ENCODE measurements around the gene SLC6A18. TPM values are rescaled to one million over a fixed set of nuclear protein-coding genes. Genes with fewer than 3 reads are reported as not detected.
"Not testable (repeated sequence)": the region's sequence is repeated elsewhere in the genome, so short reads cannot be mapped to it uniquely, and the experiment has no call there.

SLC6A18 gene
- total RNA-seq, 1 experiment from 2014 or later: not detected

DNA sequence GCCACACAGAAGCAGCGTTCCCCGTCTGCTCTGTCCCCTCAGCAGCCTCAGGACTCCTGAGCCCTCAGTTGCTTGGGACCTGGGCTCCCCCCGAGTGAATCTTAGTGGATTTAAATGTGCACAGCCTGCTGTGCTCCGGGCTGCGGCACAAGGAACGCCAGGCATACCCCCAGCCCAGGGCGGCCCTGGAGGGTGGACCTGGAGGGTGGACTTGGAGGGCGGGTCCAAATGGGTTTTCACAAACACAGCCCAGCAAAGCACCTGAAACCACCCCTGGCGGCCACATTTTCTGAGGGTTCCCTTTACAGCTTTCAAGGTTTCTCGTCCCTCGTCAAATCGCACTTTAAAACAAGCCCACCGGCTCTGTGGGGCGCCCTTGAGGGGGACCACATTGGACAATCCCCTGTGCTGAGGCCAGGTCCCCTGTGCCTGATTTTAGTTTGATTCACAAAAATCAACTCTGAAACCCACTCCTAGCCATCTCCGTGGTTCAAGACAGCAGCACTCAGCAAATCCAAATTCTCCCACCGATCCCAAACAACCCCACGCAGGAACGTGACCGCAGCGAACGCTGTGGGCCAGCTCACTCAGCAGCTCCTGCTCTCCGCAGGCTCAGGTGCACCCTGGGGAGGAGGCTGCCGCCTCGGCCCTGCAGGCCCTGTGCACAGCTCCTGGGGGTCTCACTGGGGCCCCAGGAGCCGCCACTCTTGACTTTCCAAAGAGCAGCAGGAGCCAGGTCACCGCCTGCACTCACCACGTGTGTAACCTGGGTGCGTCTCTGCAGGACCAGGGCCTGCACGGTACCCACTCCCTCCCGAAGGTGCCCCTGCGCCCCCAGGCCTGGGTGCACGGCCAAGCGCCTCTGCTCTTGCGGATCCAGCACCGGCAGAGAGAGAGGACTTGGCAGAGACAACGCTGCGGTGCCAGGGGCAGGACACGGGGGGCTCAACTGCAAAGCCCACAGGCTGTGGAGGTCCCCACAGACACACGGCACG lies 40.6 kb downstream of the SLC6A18 start:
- no peak for DNase-seq (ENCODE audit: low spot score)
- in situ Hi-C loops (cut with HindIII; ENCODE audit: low sequenced_read_pairs): no loop called here

DNA sequence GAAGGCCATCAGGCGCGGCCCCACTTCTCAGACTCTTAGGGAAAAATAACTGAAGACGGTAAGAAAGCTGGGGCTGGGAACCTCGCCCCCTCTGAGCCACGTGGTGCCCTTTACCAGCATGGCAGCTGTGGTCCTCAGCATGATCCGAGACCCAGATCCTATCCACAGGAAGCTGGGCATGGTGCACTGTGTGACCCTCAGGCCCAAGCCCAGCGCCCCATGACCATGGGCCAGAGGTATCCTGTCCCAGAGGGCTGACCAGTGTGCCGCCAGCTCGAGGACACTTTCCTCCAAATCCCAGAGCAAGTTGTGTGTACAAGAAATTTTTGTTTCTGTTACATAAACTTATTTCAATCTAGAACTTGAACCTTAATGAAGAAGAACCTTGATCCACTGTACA lies 41.6 kb downstream of the SLC6A18 start:
- in situ Hi-C loops (cut with HindIII; ENCODE audit: low sequenced_read_pairs): no loop called here
- DNase-seq (ENCODE audit: low spot score): no peak

DNA sequence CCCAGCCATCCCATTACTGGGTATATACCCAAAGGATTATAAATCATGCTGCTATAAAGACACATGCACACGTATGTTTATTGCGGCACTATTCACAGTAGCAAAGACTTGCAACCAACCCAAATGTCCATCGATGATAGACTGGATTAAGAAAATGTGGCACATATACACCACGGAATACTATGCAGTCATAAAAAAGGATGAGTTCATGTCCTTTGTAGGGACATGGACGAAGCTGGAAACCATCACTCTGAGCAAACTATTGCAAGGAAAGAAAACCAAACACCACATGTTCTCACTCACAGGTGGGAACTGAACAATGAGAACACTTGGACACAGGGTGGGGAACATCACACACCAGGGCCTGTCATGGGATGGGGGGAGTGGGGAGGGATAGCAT lies 42.3 kb downstream of the SLC6A18 start:
- in situ Hi-C loops (cut with HindIII; ENCODE audit: low sequenced_read_pairs): not testable (repeated sequence)

DNA sequence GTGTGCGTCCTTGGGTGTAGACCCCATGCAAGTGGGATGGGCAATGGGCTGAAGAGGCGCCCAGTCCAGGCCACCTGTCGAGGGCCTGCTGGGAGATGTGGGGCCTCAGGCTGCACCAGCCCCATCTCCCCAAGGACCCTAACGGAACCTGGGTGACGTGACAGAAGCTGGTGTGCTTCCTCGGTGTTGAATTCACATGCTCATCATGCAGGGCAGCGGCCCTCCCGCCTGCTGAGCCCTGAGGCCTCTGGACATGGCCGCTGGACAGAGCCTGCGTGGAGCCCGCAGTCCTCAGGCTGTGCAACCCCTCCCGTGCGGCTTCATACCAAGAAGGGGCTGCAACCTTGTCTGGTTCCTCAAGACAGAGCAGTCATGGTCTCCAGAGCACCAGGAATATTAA lies 42.9 kb downstream of the SLC6A18 start:
- in situ Hi-C loops (cut with HindIII; ENCODE audit: low sequenced_read_pairs): no loop called here
- no peak for DNase-seq (ENCODE audit: low spot score)

More for the DNA sequence above, 42.3 kb downstream of the SLC6A18 start:
- DNase-seq (ENCODE audit: low spot score): not testable (repeated sequence)

DNA sequence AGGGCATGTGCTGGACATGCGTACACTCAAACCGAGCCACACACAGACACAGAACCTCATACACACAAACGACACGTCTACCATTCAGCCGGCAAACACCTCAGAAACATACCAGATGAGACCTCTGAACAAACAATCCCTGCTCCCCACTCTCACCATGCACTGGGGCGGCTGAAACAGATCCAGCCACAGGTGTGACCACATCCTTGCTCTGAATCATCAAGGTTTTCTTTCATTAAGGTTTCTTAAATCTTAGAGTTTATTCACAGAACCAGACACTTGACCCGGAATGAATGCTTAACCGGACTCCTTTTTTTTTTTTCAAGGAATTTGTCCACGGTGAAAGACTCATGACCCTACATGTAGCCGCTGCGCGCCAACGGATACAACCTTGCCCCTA lies 43.5 kb downstream of the SLC6A18 start:
- in situ Hi-C loops (cut with HindIII; ENCODE audit: low sequenced_read_pairs): no loop called here
- no peak for DNase-seq (ENCODE audit: low spot score)

DNA sequence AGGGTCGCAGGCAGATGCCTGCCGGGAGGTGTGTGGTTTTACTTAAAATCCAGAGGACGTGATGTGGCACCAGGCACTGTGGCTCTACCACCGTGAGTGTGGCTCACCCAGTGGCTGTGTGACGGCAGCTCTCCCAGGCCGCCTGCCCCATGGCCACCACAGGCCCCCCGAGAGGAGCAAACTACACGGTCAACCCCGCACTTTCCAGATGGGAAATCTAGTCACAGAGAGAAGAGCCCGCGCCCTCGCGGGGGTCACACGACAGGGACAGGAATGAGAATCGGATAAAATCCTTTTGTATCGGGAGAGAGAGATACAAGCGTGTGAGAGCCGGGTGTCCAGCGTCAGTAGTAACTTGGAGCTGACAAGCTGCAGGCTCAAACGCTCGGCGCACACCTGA lies 45.2 kb downstream of the SLC6A18 start:
- in situ Hi-C loops (cut with HindIII; ENCODE audit: low sequenced_read_pairs): no loop called here
- no peak for DNase-seq (ENCODE audit: low spot score)

DNA sequence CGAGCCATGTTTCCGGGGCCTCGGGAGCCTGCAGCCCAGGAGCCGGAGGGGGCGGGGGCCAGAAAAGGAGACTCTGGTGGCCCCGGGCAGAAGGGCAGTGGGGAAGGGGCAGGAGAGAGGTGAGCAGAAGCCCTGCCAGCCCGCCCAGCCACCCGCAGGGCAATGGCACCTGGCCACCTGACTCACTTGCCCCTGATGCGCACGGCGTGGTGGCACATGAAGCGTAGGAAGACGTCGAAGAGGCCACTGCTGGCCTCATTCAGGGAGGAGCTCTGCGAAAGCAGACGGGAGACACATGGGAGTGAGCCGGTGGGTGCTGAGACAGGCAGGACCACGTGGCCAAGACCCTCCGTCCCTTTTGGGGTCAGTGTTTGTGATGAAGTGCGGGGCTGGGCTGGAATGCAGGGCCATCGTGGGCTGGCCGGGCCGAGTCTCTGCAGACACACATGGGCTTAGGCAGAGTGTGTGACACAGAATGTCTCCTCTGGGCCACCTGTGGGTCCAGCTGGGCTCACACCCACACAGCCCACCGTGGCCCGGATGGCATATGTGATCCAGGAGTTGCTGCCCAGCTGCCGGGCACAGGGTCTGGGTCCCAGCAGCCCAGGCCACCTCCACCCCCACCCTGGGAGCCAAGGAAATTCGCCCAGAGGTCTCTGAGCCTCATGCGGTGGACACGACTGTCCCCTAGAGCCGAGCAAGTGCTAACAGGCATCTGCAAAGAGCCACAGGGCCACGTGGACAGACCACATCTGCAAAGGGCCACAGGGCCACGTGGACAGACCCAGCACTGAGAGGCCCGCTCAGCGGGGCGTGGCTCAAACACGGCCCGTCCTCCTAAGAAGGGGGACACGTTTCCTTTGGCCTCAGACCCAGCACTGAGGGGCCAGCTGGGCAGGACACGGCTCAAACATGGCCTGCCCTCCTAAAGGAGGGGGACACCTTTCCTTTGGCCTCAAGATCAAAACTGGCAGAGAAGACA lies 46.0 kb downstream of the SLC6A18 start:
- DNase-seq (ENCODE audit: low spot score): no peak
- in situ Hi-C loops (cut with HindIII; ENCODE audit: low sequenced_read_pairs): no loop called here

DNA sequence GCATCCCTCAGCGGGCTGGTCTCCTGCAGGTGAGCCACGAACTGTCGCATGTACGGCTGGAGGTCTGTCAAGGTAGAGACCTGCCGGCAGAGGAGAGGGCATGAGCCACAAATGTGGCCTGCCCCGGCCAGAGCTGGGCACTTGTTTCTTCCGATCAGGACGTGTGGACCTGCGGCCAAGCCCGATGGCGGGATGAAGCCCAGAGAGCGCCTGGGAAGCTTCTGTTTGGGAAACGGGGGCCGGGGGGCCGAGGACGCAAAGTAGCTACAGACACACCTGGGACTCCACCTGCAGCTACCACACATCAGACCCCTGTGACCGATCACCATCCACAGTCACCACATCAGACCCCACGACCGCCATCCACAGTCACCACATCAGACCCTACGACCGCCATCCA lies 47.0 kb downstream of the SLC6A18 start:
- DNase-seq (ENCODE audit: low spot score): no peak
- in situ Hi-C loops (cut with HindIII; ENCODE audit: low sequenced_read_pairs): no loop called here

DNA sequence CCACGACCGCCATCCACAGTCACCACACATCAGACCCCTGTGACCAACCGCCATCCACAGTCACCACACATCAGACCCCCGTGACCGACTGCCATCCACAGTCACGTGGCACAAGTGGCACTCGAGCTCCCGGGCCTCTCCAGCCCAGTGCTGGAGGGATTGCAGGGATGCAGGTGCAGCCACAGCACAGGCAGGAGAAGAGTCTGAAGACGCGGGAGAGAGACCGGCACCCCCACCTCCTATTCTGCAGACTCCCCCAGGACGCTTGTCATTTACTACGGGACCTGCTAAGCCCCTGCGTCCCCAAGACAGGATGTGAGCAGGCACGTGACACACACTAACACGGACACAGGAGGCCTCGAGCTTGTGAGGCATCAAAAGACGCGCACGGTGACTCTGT lies 48.6 kb downstream of the SLC6A18 start:
- no peak for DNase-seq (ENCODE audit: low spot score)
- in situ Hi-C loops (cut with HindIII; ENCODE audit: low sequenced_read_pairs): no loop called here

DNA sequence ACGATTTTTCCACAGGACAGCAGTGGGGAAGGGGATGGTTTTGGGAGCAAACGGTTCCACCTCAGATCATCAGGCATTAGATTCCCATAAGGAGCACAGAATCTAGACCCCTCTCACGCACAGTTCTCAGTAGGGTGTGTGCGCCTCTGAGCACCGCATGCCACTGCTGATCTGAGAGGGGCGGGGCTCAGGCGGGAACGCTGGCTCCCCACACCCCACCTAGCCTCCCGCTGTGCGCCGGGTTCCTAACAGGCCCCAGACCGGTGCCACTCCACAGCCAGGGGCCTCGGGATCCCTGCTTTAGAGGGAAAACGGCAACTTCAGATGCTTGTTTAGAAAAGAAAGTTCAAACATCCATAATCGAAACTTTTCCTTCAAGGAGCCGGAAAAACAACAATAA lies 49.3 kb downstream of the SLC6A18 start:
- in situ Hi-C loops (cut with HindIII; ENCODE audit: low sequenced_read_pairs): no loop called here
- no peak for DNase-seq (ENCODE audit: low spot score)

DNA sequence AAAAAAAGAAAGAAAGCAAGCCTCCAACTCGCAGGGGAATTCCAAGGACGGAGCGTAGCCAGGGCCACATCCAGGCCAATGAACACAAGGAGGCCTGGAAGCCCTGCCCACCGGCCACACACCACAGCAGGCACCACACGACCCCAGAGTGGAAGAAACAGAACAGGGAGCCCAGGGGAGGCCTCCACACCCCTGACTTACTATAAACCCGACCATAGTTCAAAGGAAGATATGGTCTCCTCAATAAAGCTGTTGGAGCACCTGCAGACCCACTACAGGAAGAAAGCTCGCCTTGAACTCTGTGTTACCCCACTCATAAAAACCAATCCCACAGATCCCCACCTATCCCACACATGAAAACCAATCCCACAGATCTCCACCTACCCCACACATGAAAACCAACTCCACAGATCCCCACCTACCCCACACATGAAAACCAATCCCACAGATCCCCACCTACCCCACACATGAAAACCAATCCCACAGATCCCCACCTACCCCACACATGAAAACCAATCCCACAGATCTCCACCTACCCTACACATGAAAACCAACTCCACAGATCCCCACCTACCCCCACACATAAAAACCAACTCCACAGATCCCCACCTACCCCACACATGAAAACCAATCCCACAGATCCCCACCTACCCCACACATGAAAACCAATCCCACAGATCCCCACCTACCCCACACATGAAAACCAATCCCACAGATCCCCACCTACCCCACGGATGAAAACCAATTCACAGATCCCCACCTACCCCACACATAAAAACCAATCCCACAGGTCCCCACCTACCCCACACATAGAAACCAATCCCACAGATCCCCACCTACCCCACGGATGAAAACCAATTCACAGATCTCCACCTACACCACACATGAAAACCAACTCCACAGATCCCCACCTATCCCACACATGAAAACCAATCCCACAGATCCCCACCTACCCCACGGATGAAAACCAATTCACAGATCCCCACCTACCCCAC lies 50.5 kb downstream of the SLC6A18 start:
- in situ Hi-C loops (cut with HindIII; ENCODE audit: low sequenced_read_pairs); DNase-seq (ENCODE audit: low spot score): not testable (repeated sequence)

DNA sequence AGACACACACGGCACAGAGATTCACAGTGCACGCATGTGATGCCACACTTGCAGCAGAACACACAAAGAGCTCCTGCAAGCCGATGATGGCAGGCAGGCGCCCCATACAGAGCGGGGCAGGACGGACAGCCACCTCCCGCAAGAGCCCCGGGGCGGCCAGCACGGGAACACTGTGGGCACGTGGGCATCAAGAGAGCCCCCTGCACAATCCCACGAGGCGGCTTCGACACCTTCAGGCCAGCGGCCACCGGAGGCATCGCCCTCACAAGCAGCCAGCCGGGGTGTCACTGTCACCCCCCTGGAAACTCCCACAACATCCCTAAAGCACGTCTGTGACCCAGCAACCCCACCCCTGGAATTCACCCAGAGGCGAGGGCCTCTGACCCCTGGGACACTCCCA lies 51.7 kb downstream of the SLC6A18 start:
- DNase-seq (ENCODE audit: low spot score): no peak
- in situ Hi-C loops (cut with HindIII; ENCODE audit: low sequenced_read_pairs): no loop called here

DNA sequence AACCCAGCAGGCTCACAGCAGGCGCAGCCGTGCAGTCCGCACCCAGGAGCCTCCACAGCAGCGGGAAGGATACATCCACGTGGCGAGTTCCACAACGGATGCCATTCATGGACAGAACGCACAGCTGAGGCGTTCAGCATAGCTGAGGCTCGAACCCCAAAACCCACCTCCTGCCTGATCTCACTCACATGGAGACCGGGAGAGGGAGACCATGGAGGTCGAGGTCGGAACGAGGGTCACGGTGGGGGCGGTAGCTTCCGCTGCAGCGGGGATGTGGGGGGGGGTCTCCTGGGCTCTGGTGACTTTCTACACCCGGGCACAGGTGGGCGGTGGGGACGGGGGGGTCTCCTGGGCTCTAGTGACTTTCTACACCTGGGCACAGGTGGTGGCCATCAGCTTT lies 52.1 kb downstream of the SLC6A18 start:
- DNase-seq (ENCODE audit: low spot score): no peak
- in situ Hi-C loops (cut with HindIII; ENCODE audit: low sequenced_read_pairs): no loop called here

DNA sequence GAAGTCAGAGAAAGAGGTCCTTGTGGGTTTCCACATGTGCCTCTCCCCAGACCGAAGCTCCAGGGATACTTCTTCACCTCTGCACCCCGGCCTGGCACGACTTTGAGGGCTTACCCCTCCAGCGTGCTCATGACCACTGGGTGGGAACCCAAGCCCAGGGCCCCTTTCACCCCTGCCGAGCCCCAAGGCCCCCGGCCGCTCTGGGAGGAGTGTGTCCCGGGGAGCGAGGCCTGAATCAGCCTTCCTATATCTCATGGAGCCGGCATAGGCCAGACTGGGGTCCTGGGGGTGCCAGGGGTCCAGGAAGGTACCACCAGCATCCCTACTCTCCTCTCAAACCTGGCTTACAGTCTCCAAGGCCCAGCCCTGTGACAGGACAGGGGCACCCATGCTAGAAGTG lies 52.6 kb downstream of the SLC6A18 start:
- no peak for DNase-seq (ENCODE audit: low spot score)
- in situ Hi-C loops (cut with HindIII; ENCODE audit: low sequenced_read_pairs): no loop called here

DNA sequence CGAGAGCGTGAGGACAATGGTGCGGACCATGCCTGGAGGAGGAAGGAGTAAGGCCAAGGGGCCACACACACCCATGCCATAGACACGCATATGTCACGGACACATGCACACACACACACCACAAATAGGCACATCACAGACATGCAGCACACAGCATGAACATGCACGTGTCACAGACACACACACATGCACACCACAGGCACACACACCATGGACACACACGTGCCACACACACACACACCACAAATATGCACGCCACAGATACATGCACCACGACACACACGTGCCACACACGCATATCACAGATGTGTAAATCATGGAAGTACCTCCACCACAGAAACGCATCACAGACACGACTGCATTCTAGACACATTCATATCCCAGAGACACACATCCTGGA lies 53.0 kb downstream of the SLC6A18 start:
- in situ Hi-C loops (cut with HindIII; ENCODE audit: low sequenced_read_pairs): no loop called here
- no peak for DNase-seq (ENCODE audit: low spot score)

DNA sequence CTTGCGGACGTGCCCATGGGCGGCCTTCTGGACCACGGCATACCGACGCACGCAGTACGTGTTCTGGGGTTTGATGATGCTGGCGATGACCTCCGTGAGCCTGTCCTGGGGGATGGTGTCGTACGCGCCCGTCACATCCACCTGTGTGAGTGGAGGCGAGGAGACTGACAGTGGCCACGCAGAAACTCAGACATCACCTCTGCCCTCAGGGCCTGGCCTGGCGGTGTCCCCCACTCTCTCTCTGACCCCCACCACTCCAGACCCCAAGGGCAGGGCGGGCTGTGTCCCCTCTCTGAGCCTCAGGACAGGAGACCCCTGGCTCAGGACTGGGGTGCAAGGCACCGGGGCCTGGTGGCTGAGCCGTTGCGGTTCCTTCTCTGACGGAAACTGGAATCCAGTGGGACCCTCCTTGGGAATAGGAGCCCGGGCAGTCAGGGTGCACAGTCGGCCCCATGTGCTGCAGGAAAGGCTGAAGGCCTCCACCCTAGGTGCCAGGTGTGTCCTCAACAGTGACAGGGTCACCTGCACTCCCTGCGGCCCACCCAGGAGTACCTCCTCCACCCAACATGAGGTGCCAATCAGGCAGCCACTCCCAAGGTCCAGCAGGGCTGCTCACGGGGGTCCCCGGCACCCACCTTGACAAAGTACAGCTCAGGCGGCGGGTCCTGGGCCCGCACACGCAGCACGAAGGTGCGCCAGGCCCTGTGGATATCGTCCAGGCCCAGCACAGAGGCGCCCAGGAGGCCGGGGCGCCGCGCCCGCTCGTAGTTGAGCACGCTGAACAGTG lies 53.7 kb downstream of the SLC6A18 start:
- in situ Hi-C loops (cut with HindIII; ENCODE audit: low sequenced_read_pairs): no loop called here
- no peak for DNase-seq (ENCODE audit: low spot score)

DNA sequence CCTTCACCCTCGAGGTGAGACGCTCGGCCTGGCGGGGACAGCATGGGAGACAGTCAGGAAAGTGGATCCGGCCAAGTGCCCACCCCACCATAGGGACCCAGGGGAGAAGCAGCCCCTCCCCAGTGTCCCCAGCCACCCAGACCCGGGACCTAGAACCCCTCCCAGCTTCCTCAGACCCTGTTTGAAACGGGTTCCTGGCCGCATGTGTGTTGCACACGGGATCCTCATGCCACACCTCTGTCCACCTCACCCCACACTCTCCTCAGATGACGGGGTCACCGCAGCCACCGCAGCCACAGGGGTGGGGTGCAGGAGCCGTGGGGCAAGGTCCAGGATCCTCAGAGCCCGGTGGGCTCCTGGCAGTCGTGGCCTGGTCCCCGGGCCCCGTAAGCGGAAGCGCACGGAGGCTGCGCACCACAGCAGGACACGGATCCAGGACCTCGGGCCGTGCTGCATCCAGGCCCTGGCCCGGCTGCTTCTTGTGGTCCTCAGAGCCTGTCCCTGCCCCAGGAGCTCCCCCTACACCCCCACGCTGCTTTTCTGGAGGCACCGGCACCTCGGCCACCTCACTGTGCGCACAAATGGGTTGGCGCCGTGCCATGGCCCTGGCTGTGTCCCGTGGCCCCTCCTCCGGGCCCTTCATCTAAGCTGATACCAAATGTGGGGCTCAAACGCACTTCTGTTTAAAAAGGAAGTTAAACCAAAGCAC lies 54.4 kb downstream of the SLC6A18 start:
- in situ Hi-C loops (cut with HindIII; ENCODE audit: low sequenced_read_pairs): no loop called here
- DNase-seq (ENCODE audit: low spot score): no peak

All from G401 (cell line).